HCT116 (cell line): ENCODE measurements around the gene MVK. TPM values are rescaled to one million over a fixed set of nuclear protein-coding genes. Genes with fewer than 3 reads are reported as not detected.

Source experiments
- ATAC-seq: fragments of 200-7000 bp; cut with Tn5 transposase; 2 replicates; pipeline ENCODE4 v1.9.1; 2020; ENCODE audit warnings: mild to moderate bottlenecking, moderate library complexity
- BruUV-seq: library from RNA; stranded (reverse); fragments of 400-500 nt; replicated peaks from 2 replicates; lab custom pipeline; 2021; lab: Mats Ljungman, UMichigan
- CTCF ChIA-PET: fragments of 300-600 bp; sonication (Branson Sonifier 250); formaldehyde crosslinking; loops from one replicate; lab custom pipeline; 2021; ENCODE audit warnings: antibody characterized with exemption; lab: Charles Lee
- POLR2A ChIA-PET: fragments of 300-600, 350-600 bp; sonication (Branson Sonifier 250); formaldehyde crosslinking; loops from one replicate; lab custom pipeline; 2021; ENCODE audit warnings: antibody characterized with exemption; lab: Charles Lee
- RAD21 ChIA-PET, 2 experiments: fragments of 300-600 bp; sonication (Branson Sonifier 250); formaldehyde crosslinking; loops; one replicate each; lab custom pipeline; 2023; ENCODE audit warnings: low total read pairs in 2 of 2; ENCODE audit not compliant: uncharacterized antibody in 2 of 2, unreplicated experiment in 2 of 2, low non-redundant PET in 1 of 2; lab: Charles Lee
- DNase-seq: peaks from one replicate; pipeline ENCODE4 v3.0.0-alpha.2; 2010; ENCODE audit warnings: low read depth, low spot score
- H2AFZ ChIP-seq: fragments of 200-600 bp; shearing (Covaris generic), sonication (generic); 2 replicates; pipeline ENCODE4 v1.6.1; 2017; ENCODE audit warnings: low read depth, mixed run types, mixed read lengths, antibody characterized with exemption, low read length; ENCODE audit not compliant: poor library complexity, severe bottlenecking
- H3K27ac ChIP-seq: 2 replicates; pipeline ENCODE4 v1.5.1; 2012; ENCODE audit warnings: low read depth, low read length
- H3K27me3 ChIP-seq: fragments of 200-600 bp; sonication (generic); 2 replicates; pipeline ENCODE4 v1.6.1; 2016; ENCODE audit warnings: mixed run types, low read length, mixed read lengths; ENCODE audit not compliant: insufficient read depth
- H3K36me3 ChIP-seq, 2 experiments: fragments of 200-500 bp in 1 of 2; fragments of 200-600 bp in 1 of 2; sonication (Bioruptor generic) in 1 of 2; sonication (generic) in 1 of 2; 2 replicates each; pipeline versions ENCODE4 v1.5.1 to v1.6.1; 2014 to 2016; ENCODE audit warnings: low read length in 2 of 2, inconsistent platforms in 1 of 2, mixed read lengths in 1 of 2, mixed run types in 1 of 2; ENCODE audit not compliant: insufficient read depth in 2 of 2, control insufficient read depth in 1 of 2
- H3K4me1 ChIP-seq, 2 experiments: fragments of 200-600 bp in 1 of 2; sonication (generic) in 1 of 2; 2 replicates each; pipeline versions ENCODE4 v1.5.1 to v1.6.1; 2012 to 2017; ENCODE audit warnings: low read length in 2 of 2, inconsistent platforms in 1 of 2, mild to moderate bottlenecking in 1 of 2, mixed read lengths in 1 of 2, mixed run types in 1 of 2, moderate library complexity in 1 of 2; ENCODE audit not compliant: insufficient read depth in 2 of 2, control insufficient read depth in 1 of 2
- H3K4me2 ChIP-seq: fragments of 200-600 bp; sonication (generic); 2 replicates; pipeline ENCODE4 v1.6.1; 2017; ENCODE audit warnings: mixed run types, low read length, mixed read lengths
- H3K4me3 ChIP-seq, 2 experiments: fragments of 200-600 bp in 1 of 2; sonication (generic) in 1 of 2; replicated peaks in 1 of 2; 2 replicates each; pipeline ENCODE4 v1.5.1; 2011 to 2016; ENCODE audit warnings: low read length in 2 of 2, control low read depth in 1 of 2, low read depth in 1 of 2, mild to moderate bottlenecking in 1 of 2, mixed read lengths in 1 of 2, mixed run types in 1 of 2
- H3K79me2 ChIP-seq: fragments of 200-600 bp; sonication (generic); 2 replicates; pipeline ENCODE4 v1.6.1; 2017; ENCODE audit warnings: mild to moderate bottlenecking, mixed run types, low read length, moderate library complexity, mixed read lengths; ENCODE audit not compliant: insufficient read depth
- H3K9ac ChIP-seq: fragments of 200-600 bp; sonication (generic); 2 replicates; pipeline ENCODE4 v1.6.1; 2016; ENCODE audit warnings: low read length, mixed read lengths
- H3K9me2 ChIP-seq: fragments of 200-600 bp; sonication (generic), shearing (Covaris generic); 2 replicates; pipeline ENCODE4 v1.6.1; 2017; ENCODE audit warnings: mixed run types, mild to moderate bottlenecking, moderate library complexity; ENCODE audit not compliant: insufficient read depth
- H3K9me3 ChIP-seq, 2 experiments: fragments of 200-500 bp in 1 of 2; fragments of 200-600 bp in 1 of 2; sonication (Bioruptor generic) in 1 of 2; sonication (generic) in 1 of 2; 2 replicates each; pipeline ENCODE4 v1.6.1; 2014 to 2017; ENCODE audit warnings: low read length in 2 of 2, mixed read lengths in 2 of 2, inconsistent platforms in 1 of 2, low read depth in 1 of 2, mild to moderate bottlenecking in 1 of 2, mixed run types in 1 of 2, moderate library complexity in 1 of 2; ENCODE audit not compliant: control insufficient read depth in 1 of 2, insufficient read depth in 1 of 2
- H4K20me1 ChIP-seq: fragments of 200-600 bp; sonication (generic), shearing (Covaris generic); 2 replicates; pipeline ENCODE4 v1.6.1; 2017; ENCODE audit warnings: mixed run types, mild to moderate bottlenecking, moderate library complexity; ENCODE audit not compliant: insufficient read depth
- ATF3 ChIP-seq: IDR thresholded peaks from 2 replicates; pipeline ENCODE4 v1.6.1; 2012
- CBX3 ChIP-seq: IDR thresholded peaks from 2 replicates; pipeline ENCODE4 v1.6.1; 2012; ENCODE audit warnings: low read depth
- CEBPB ChIP-seq: IDR thresholded peaks from 2 replicates; pipeline ENCODE4 v1.6.1; 2012; ENCODE audit warnings: low read depth
- EGR1 ChIP-seq: IDR thresholded peaks from 2 replicates; pipeline ENCODE4 v1.6.1; 2012; ENCODE audit warnings: low read depth
- ELF1 ChIP-seq: IDR thresholded peaks from 2 replicates; pipeline ENCODE4 v1.6.1; 2012; ENCODE audit warnings: low read depth, borderline replicate concordance
- EZH2 ChIP-seq: fragments of 200-600 bp; sonication (generic); IDR thresholded peaks from 2 replicates; pipeline ENCODE4 v1.6.1; 2017; ENCODE audit warnings: antibody characterized with exemption, mixed run types
- EZH2phosphoT487 ChIP-seq: fragments of 200-600 bp; IDR thresholded peaks from 2 replicates; pipeline ENCODE4 v1.6.1; 2018; ENCODE audit warnings: antibody characterized with exemption, borderline replicate concordance
- FOSL1 ChIP-seq: IDR thresholded peaks from 2 replicates; pipeline ENCODE4 v1.6.1; 2012; ENCODE audit warnings: low read depth
- JUND ChIP-seq: IDR thresholded peaks from 2 replicates; pipeline ENCODE4 v1.6.1; 2012
- RAD21 ChIP-seq: IDR thresholded peaks from 2 replicates; pipeline ENCODE4 v1.6.1; 2012; ENCODE audit warnings: low read depth, mild to moderate bottlenecking
- REST ChIP-seq: IDR thresholded peaks from 2 replicates; pipeline ENCODE4 v1.6.1; 2012; ENCODE audit warnings: low read depth
- SIN3A ChIP-seq: IDR thresholded peaks from 2 replicates; pipeline ENCODE4 v1.6.1; 2012; ENCODE audit warnings: low read depth
- SRF ChIP-seq: IDR thresholded peaks from 2 replicates; pipeline ENCODE4 v1.6.1; 2012; ENCODE audit warnings: low read depth
- TCF7L2 ChIP-seq: IDR thresholded peaks from 2 replicates; pipeline ENCODE4 v1.7.0; 2011; ENCODE audit warnings: borderline replicate concordance, inconsistent platforms; ENCODE audit not compliant: insufficient read depth, insufficient read length; ENCODE audit errors: extremely low read depth
- YY1 ChIP-seq: IDR thresholded peaks from 2 replicates; pipeline ENCODE4 v1.6.1; 2011; ENCODE audit warnings: low read length, low read depth, moderate library complexity, mild to moderate bottlenecking; ENCODE audit not compliant: insufficient replicate concordance; ENCODE audit errors: extremely low read depth
- ZFX ChIP-seq: fragments of 450-650 bp; IDR thresholded peaks from 2 replicates; pipeline ENCODE4 v1.6.1; 2017
- ZNF274 ChIP-seq: fragments of 200-500 bp; sonication (Bioruptor generic); IDR thresholded peaks from 2 replicates; pipeline ENCODE4 v1.6.1; 2014; ENCODE audit warnings: mild to moderate bottlenecking, low read depth, low read length, inconsistent platforms
- intact Hi-C: fragments of 100-400 bp; cut with micrococcal nuclease; formaldehyde crosslinking; loops from 2 replicates; pipeline ENCODE4 v1.10.0; 2022
- total RNA-seq: library from RNA; stranded (reverse); gene quantifications from one replicate; pipeline ENCODE4 v1.2.1, GENCODE V29; 2021; ENCODE audit not compliant: unreplicated experiment
- TF ChIP-seq, protein P1 (sequence below): IDR thresholded peaks from 2 replicates; pipeline ENCODE4 v1.6.1; 2011; ENCODE audit warnings: mild to moderate bottlenecking, low read length, moderate library complexity; ENCODE audit not compliant: insufficient replicate concordance; ENCODE audit errors: extremely low read depth

Gene MVK
- total RNA-seq, 1 experiment from 2014 or later: 17.3 TPM

- Histone ChIP-seq H3K36me3 (no peaks in the 10 kb centered on the region), H2AFZ (no peak overlapping the region), H3K4me2 (no peak overlapping the region), H3K27ac (no peak overlapping the region), H3K9me2 (no peaks in the 10 kb centered on the region), H3K79me2 (no peaks in the 10 kb centered on the region), H3K4me3 (no peak overlapping the region), H3K9ac (no peak overlapping the region), H3K27me3 (peaks cover 19% of the 10 kb centered on the region; the same call in 1 of the 2 replicates), H3K4me1 (no peaks in the 10 kb centered on the region), H3K9me3 (no peaks in the 10 kb centered on the region), H4K20me1 (no peaks in the 10 kb centered on the region)
- TF ChIP-seq ATF3 (no peak), ZFX (no peak), CEBPB (no peak), REST (no peak), YY1 (no peak), TCF7L2 (no peak), FOSL1 (no peak), SRF (no peak), JUND (no peak), ZNF274 (no peak), SIN3A (no peak), EZH2 (no peak), RAD21 (no peak), EZH2phosphoT487 (no peak), ELF1 (no peak), CBX3 (no peak), EGR1 (no peak)
- TF ChIP-seq, protein P1, sequence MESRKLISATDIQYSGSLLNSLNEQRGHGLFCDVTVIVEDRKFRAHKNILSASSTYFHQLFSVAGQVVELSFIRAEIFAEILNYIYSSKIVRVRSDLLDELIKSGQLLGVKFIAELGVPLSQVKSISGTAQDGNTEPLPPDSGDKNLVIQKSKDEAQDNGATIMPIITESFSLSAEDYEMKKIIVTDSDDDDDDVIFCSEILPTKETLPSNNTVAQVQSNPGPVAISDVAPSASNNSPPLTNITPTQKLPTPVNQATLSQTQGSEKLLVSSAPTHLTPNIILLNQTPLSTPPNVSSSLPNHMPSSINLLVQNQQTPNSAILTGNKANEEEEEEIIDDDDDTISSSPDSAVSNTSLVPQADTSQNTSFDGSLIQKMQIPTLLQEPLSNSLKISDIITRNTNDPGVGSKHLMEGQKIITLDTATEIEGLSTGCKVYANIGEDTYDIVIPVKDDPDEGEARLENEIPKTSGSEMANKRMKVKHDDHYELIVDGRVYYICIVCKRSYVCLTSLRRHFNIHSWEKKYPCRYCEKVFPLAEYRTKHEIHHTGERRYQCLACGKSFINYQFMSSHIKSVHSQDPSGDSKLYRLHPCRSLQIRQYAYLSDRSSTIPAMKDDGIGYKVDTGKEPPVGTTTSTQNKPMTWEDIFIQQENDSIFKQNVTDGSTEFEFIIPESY: no peak
- POLR2A ChIA-PET: no interaction called here
- BruUV-seq: no TSS peak
- ATAC-seq: no peak
- no peak for DNase-seq
- CTCF ChIA-PET: no interaction called here
- RAD21 ChIA-PET: no interaction called here
- intact Hi-C loops: no loop called here
These were observed 38.4 kb downstream of the MVK start for GRCh38 chr12:109612003-109612402.
